Breast epithelium (tissue), 4 donors: Measurements from ENCODE around the gene ARID1B. TPM values are rescaled to one million over a fixed set of nuclear protein-coding genes. Genes with fewer than 3 reads are reported as not detected.
A peak's percentile ranks its signal among the peaks of the same experiment; 100 is the strongest.

Experiments used
- DNase-seq, 2 donors: peaks; one replicate each; pipeline ENCODE4 v3.0.0-alpha.2; 2019; ENCODE audit warnings: low spot score in 2 of 2
- H3K27ac ChIP-seq, 2 donors: fragments of 200-600 bp; sonication (generic) in 1 of 2; one replicate each; pipeline ENCODE4 v1.5.1; 2016 to 2019; ENCODE audit warnings: mild to moderate bottlenecking in 1 of 2
- H3K27me3 ChIP-seq, 2 donors: fragments of 200-600 bp; sonication (generic) in 1 of 2; one replicate each; pipeline versions ENCODE4 v1.5.1 to v1.6.0; 2017 to 2019; ENCODE audit warnings: control low read depth in 1 of 2, mild to moderate bottlenecking in 1 of 2
- H3K36me3 ChIP-seq: fragments of 200-600 bp; one replicate; pipeline ENCODE4 v1.5.1; 2019
- H3K4me1 ChIP-seq, 2 donors: fragments of 200-600 bp; sonication (generic); one replicate each; pipeline ENCODE4 v1.5.1; 2016 to 2019; ENCODE audit warnings: control low read depth in 1 of 2
- H3K4me3 ChIP-seq, 3 donors: fragments of 200-600 bp; sonication (generic); 1 replicate in 2 of 3; 2 replicates in 1 of 3; pipeline ENCODE4 v1.5.1; 2016 to 2019; ENCODE audit warnings: mild to moderate bottlenecking in 3 of 3, moderate library complexity in 2 of 3
- H3K9me3 ChIP-seq, 2 donors: fragments of 200-600 bp; sonication (generic) in 1 of 2; one replicate each; pipeline ENCODE4 v1.5.1; 2016 to 2019; ENCODE audit warnings: control low read depth in 1 of 2
- POLR2A ChIP-seq: fragments of 450-650 bp; IDR thresholded peaks from one replicate; pipeline ENCODE4 v1.6.1; 2016; ENCODE audit warnings: antibody characterized with exemption, mild to moderate bottlenecking, moderate library complexity
- POLR2AphosphoS5 ChIP-seq, 3 donors: sonication (generic); formaldehyde crosslinking; IDR thresholded peaks; one replicate each; pipeline ENCODE4 v1.6.1; 2017; ENCODE audit warnings: antibody characterized with exemption in 3 of 3
- intact Hi-C: fragments of 100-400 bp; cut with DNase I; formaldehyde crosslinking; loops from one replicate; pipeline ENCODE4 v1.15.1; 2023; ENCODE audit warnings: low total_unique reads
- total RNA-seq, 3 donors: library from RNA; depleted of rRNA; stranded (reverse); fragments of >200 nt; gene quantifications; one replicate each; pipeline ENCODE4 v1.1.0, GENCODE V29; 2016
- TF ChIP-seq, protein P1 (sequence below), 3 donors: fragments of 450-650 bp; IDR thresholded peaks; one replicate each; pipeline ENCODE4 v1.5.1; 2016 to 2017; ENCODE audit warnings: antibody characterized with exemption in 3 of 3, mild to moderate bottlenecking in 3 of 3, moderate library complexity in 3 of 3

The ARID1B gene
- total RNA-seq, 3 donors from 2014 or later: 99.9 to 205 (median 131) TPM

GRCh38 chr6:156820089-156820798 lies 43.1 kb downstream of the ARID1B start:
- no peak overlapping the region for H3K4me3 ChIP-seq
- H3K27ac ChIP-seq: no peak overlapping the region
- no peaks in the 10 kb centered on the region for H3K27me3 ChIP-seq
- TF ChIP-seq, protein P1, sequence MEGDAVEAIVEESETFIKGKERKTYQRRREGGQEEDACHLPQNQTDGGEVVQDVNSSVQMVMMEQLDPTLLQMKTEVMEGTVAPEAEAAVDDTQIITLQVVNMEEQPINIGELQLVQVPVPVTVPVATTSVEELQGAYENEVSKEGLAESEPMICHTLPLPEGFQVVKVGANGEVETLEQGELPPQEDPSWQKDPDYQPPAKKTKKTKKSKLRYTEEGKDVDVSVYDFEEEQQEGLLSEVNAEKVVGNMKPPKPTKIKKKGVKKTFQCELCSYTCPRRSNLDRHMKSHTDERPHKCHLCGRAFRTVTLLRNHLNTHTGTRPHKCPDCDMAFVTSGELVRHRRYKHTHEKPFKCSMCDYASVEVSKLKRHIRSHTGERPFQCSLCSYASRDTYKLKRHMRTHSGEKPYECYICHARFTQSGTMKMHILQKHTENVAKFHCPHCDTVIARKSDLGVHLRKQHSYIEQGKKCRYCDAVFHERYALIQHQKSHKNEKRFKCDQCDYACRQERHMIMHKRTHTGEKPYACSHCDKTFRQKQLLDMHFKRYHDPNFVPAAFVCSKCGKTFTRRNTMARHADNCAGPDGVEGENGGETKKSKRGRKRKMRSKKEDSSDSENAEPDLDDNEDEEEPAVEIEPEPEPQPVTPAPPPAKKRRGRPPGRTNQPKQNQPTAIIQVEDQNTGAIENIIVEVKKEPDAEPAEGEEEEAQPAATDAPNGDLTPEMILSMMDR (IDR thresholded peaks at IDR 0.05): no peak
- no peaks in the 10 kb centered on the region for H3K36me3 ChIP-seq
- intact Hi-C loops: no loop called here
- no peak for DNase-seq
- H3K9me3 ChIP-seq: no peaks in the 10 kb centered on the region
- H3K4me1 ChIP-seq: peaks cover 0 to 3% of the 10 kb centered on the region in 2 donors

DNA sequence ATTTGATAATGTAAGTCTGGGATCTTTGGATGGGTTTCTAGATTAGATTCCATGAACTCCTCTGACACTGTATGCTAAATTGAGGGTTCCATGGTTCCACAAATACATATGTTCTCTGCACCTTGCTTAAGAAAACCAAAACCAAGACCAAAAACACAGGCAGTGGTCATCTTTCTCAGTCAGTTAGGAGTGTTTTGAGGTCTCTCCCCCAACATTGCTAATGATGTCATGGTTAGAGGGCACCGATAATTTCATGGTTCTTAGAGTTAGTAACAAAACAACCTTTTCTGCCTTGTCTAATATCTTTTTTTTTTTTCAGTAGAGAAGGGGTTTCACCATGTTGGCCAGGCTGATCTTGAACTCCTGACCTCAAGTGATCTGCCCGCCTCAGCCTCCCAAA lies 44.5 kb downstream of the ARID1B start:
- Histone ChIP-seq H3K4me1 (peaks cover 0 to 3% of the 10 kb centered on the region in 2 donors), H3K27me3 (no peaks in the 10 kb centered on the region), H3K4me3 (no peak overlapping the region), H3K27ac (no peak overlapping the region), H3K36me3 (no peaks in the 10 kb centered on the region), H3K9me3 (no peaks in the 10 kb centered on the region)
- intact Hi-C loops: no loop called here
- TF ChIP-seq, protein P1 (IDR thresholded peaks at IDR 0.05): no peak
- TF ChIP-seq POLR2A: no peak
- no peak for TF ChIP-seq POLR2AphosphoS5 (IDR thresholded peaks at IDR 0.05)
- no peak for DNase-seq

- no peaks in the 10 kb centered on the region for H3K9me3 ChIP-seq
- H3K4me1 ChIP-seq: peaks cover 7% of the 10 kb centered on the region in 2 donors
- TF ChIP-seq POLR2A: no peak
- TF ChIP-seq POLR2AphosphoS5 (IDR thresholded peaks at IDR 0.05): no peak
- TF ChIP-seq, protein P1 (IDR thresholded peaks at IDR 0.05): no peak
- peak overlapping the region in 1 of 2 donors; percentile 11 for H3K27ac ChIP-seq
- H3K36me3 ChIP-seq: no peaks in the 10 kb centered on the region
- H3K27me3 ChIP-seq: no peaks in the 10 kb centered on the region
- no peak for DNase-seq
- H3K4me3 ChIP-seq: peak overlapping the region in 1 of 3 donors; percentile 16
- intact Hi-C loops: no loop called here
Measured at GRCh38 chr6:156822747-156823206, 45.6 kb downstream of the ARID1B start.

GRCh38 chr6:156824142-156824541 lies 47.0 kb downstream of the ARID1B start:
- no peaks in the 10 kb centered on the region for H3K27me3 ChIP-seq
- no peak overlapping the region for H3K4me3 ChIP-seq
- no peaks in the 10 kb centered on the region for H3K9me3 ChIP-seq
- no peak for DNase-seq
- no peaks in the 10 kb centered on the region for H3K36me3 ChIP-seq
- intact Hi-C loops: no loop called here
- TF ChIP-seq POLR2AphosphoS5 (IDR thresholded peaks at IDR 0.05): no peak
- no peak for TF ChIP-seq POLR2A
- TF ChIP-seq, protein P1 (IDR thresholded peaks at IDR 0.05): no peak
- peaks cover 7% of the 10 kb centered on the region in 2 donors for H3K4me1 ChIP-seq
- H3K27ac ChIP-seq: no peak overlapping the region

- no peak for DNase-seq
- H3K4me1 ChIP-seq: peaks cover 4 to 7% of the 10 kb centered on the region in 2 donors
- intact Hi-C loops: no loop called here
Measured at GRCh38 chr6:156825475-156825874, 48.3 kb downstream of the ARID1B start.

More at GRCh38 chr6:156825475-156825874, 48.3 kb downstream of the ARID1B start:
- H3K27me3 ChIP-seq: no peaks in the 10 kb centered on the region
- H3K27ac ChIP-seq: no peak overlapping the region
- H3K4me3 ChIP-seq: no peak overlapping the region
- no peaks in the 10 kb centered on the region for H3K36me3 ChIP-seq
- H3K9me3 ChIP-seq: no peaks in the 10 kb centered on the region
- TF ChIP-seq, protein P1 (IDR thresholded peaks at IDR 0.05): no peak
- no peak for TF ChIP-seq POLR2AphosphoS5 (IDR thresholded peaks at IDR 0.05)
- TF ChIP-seq POLR2A: no peak
